ENCODE measurements around the gene GALNT12. TPM values are rescaled to one million over a fixed set of nuclear protein-coding genes. Genes with fewer than 3 reads are reported as not detected.

The GALNT12 gene
- total RNA-seq, 1 donor from 2014 or later = 10.3 TPM

DNA sequence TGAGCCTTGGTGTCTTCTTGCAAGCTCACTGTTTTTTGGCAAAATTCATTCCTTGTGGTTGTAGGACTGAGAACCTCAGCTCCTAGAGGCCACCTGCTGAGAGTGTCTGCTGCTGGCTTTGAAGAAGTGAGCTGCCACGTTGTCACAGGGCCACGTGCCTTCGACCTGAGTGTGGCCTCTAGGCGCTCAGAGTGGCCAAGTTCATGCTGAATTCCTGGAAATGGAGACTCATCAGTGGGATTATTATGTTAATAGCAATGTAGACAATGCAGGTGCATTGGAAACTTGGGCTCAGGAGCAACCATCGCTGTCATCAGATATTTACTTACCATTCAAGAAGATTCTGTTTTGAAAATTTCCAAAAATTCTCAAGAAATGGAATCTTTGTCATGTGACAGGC, 52.5 kb downstream of the GALNT12 start:
- no peaks in the 10 kb centered on the region for H3K36me3 Mint-ChIP-seq
- peaks cover 6% of the 10 kb centered on the region for H3K27me3 Mint-ChIP-seq (ENCODE audit: low read depth)
- peaks cover 3% of the 10 kb centered on the region for H3K4me1 Mint-ChIP-seq
- H3K9me3 Mint-ChIP-seq = peaks cover 13% of the 10 kb centered on the region
- TF ChIP-seq, protein P1, sequence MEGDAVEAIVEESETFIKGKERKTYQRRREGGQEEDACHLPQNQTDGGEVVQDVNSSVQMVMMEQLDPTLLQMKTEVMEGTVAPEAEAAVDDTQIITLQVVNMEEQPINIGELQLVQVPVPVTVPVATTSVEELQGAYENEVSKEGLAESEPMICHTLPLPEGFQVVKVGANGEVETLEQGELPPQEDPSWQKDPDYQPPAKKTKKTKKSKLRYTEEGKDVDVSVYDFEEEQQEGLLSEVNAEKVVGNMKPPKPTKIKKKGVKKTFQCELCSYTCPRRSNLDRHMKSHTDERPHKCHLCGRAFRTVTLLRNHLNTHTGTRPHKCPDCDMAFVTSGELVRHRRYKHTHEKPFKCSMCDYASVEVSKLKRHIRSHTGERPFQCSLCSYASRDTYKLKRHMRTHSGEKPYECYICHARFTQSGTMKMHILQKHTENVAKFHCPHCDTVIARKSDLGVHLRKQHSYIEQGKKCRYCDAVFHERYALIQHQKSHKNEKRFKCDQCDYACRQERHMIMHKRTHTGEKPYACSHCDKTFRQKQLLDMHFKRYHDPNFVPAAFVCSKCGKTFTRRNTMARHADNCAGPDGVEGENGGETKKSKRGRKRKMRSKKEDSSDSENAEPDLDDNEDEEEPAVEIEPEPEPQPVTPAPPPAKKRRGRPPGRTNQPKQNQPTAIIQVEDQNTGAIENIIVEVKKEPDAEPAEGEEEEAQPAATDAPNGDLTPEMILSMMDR (IDR thresholded peaks at IDR 0.05; ENCODE audit: unreplicated experiment) = no peak
- no peak overlapping the region for H3K27ac Mint-ChIP-seq
- no peak overlapping the region for H3K4me3 Mint-ChIP-seq
- DNase-seq (ENCODE audit: low spot score in 2 of 2, unreplicated experiment in 2 of 2) = no peak

DNA sequence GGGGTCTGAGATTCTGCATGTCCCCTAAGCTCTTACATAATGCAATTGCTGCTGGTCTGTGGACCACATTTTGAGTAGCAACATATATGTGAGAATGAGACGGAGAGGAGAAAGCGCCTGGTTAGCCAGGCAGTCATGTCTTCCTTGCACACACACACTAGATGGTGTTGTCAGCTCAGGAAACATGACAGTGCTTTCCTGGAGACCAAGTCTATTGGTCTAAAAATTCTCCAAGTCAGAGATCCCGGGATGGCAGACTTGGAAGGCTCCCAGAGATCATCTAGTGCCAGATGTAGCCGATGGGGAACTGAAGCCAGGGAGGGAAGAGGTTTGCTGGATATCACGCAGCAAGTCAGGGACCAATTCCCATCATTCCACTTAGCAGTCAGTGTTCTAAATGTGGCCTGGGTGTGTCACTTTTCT, 53.4 kb downstream of the GALNT12 start:
- no peak overlapping the region for H3K4me3 Mint-ChIP-seq
- peaks cover 3% of the 10 kb centered on the region for H3K9me3 Mint-ChIP-seq
- H3K27ac Mint-ChIP-seq = no peak overlapping the region
- no peak for DNase-seq (ENCODE audit: low spot score in 2 of 2, unreplicated experiment in 2 of 2)
- H3K27me3 Mint-ChIP-seq (ENCODE audit: low read depth) = peaks cover 12% of the 10 kb centered on the region
- H3K4me1 Mint-ChIP-seq = peaks cover 3% of the 10 kb centered on the region
- no peaks in the 10 kb centered on the region for H3K36me3 Mint-ChIP-seq
- TF ChIP-seq, protein P1 (IDR thresholded peaks at IDR 0.05; ENCODE audit: unreplicated experiment) = no peak

DNA sequence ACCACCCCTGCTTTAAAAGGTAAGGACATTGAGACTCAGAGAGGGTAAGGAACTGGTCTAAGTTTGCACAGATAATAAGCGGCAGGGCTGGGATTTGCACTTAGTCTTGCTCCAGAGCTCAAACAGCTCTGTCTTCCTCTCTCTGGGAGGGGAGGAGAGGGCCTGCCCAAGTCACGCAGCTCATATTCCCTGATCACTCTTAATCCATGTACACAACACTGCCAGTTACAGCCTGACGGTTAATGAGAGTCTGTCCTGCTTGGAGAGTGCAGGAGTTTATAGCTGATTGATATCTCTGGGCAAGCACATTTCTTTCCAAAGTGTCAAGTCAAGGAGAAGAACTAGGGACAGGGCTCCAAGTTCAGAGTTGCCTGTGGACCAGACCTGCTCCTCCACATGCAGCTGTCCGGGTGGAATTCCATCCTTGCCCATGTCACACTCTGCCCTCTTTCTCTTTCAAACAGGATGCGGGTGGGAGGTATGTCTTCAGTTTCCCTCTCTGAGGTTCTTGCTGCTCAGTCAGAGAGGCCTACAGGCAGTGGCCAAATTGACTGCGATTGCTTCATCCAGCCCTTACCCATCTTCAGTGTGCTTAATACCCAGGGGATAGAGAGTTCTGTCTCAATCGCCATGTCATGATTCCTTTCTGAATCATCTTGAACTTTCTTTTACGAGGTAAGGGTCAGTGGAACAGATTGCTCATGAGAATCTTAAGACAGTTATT, 54.5 kb downstream of the GALNT12 start:
- DNase-seq (ENCODE audit: low spot score in 2 of 2, unreplicated experiment in 2 of 2) = no peak

DNA sequence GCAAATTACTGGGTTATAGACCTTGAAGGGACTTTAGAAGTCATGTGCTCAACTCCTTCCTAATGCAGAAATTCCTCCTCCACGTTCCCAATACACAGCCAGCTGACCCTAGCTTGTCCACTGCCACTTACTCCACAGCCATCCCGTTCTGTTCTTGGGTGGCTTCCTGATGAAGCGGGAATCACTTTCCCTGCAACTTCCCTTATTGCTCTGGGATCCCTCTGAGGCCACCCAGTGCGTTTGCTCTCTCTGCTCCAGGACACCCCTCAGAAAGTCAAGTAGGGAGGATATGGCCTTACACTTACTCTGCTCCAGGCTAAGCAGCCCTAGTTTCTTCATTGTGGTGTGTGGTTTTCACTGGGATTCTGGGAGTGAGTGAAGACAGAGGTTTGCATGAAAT, 55.5 kb downstream of the GALNT12 start:
- no peak for DNase-seq (ENCODE audit: low spot score in 2 of 2, unreplicated experiment in 2 of 2)
- no peak overlapping the region for H3K4me3 Mint-ChIP-seq
- TF ChIP-seq, protein P1 (IDR thresholded peaks at IDR 0.05; ENCODE audit: unreplicated experiment) = no peak
- H3K9me3 Mint-ChIP-seq = no peaks in the 10 kb centered on the region
- H3K27ac Mint-ChIP-seq = no peak overlapping the region
- H3K27me3 Mint-ChIP-seq (ENCODE audit: low read depth) = peaks cover 24% of the 10 kb centered on the region
- peaks cover 3% of the 10 kb centered on the region for H3K4me1 Mint-ChIP-seq
- no peaks in the 10 kb centered on the region for H3K36me3 Mint-ChIP-seq

More for the DNA sequence above, 54.5 kb downstream of the GALNT12 start:
- Mint-ChIP-seq H3K4me3 (no peak overlapping the region), H3K36me3 (no peaks in the 10 kb centered on the region), H3K27ac (no peak overlapping the region), H3K9me3 (no peaks in the 10 kb centered on the region), H3K27me3 (ENCODE audit: low read depth) (peaks cover 20% of the 10 kb centered on the region), H3K4me1 (peaks cover 3% of the 10 kb centered on the region)
- TF ChIP-seq, protein P1 (IDR thresholded peaks at IDR 0.05; ENCODE audit: unreplicated experiment) = no peak

DNA sequence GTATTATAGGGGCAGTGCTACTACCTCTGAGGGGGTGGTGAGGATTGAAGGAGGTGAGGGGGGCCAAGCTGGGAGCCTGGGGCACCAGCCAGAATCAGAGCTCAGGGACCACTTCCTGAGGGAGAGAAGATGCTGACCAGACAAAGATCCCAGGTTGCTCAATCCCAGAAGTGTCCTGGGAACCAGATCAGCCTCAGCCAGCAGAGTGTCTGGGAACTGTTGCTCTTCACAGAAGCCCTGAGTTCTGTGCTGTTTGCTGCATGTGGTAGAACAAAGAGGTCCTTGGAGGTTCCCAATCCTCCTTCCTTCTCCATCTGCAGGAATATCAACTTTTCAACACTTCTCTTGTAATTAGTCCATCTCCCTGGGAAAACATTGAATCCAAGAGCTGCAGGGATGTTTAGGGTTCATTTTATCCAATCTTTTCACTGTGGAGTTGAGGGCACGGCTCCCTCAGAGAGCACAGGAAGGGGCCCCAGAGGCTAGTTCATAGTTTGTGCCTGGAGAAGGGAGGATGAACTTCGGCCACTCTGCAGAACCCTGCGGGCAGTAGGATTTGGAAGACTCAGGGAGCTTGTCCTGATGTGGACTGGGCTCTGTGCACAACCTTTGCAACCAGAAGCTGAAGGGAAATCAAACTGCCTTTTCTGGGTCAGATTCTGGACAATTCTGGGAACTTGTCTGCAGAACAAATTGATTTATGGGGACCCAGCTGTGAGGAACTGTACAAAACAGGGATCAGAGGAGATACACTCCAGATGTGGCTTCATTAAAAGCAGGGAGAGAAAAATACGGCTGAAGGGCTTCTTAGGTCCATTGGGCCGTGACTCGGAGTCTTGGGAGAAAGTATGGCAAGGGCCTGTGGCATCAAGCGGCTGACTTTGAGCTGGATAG, 57.1 kb downstream of the GALNT12 start:
- no peak for DNase-seq (ENCODE audit: low spot score in 2 of 2, unreplicated experiment in 2 of 2)
- Mint-ChIP-seq H3K9me3 (peaks cover 5% of the 10 kb centered on the region), H3K27ac (peak overlapping the region; percentile 21), H3K4me1 (peaks cover 3% of the 10 kb centered on the region), H3K36me3 (no peaks in the 10 kb centered on the region), H3K27me3 (ENCODE audit: low read depth) (peaks cover 26% of the 10 kb centered on the region), H3K4me3 (no peak overlapping the region)
- TF ChIP-seq, protein P1 (IDR thresholded peaks at IDR 0.05; ENCODE audit: unreplicated experiment) = no peak

Measured in mesothelial cell of epicardium (in vitro differentiated cells).